ENCODE results near the gene FAM98C.

- TF ChIP-seq EZH2 (IDR thresholded peaks at IDR 0.05; ENCODE audit: borderline replicate concordance, low read length) (no peak), CTCF (IDR thresholded peaks at IDR 0.05; ENCODE audit: low read length) (no peak)
These were observed 28.0 kb downstream of the FAM98C start for GRCh38 chr19:38430931-38431330.
